IPS-20b (cell line): ENCODE results near the gene UMODL1.

Experiments
- H3K27ac ChIP-seq: one replicate; pipeline ENCODE4 v1.5.1; 2013; ENCODE audit warnings: low read length
- H3K27me3 ChIP-seq: 2 replicates; pipeline ENCODE4 v1.6.1; 2013; ENCODE audit warnings: mild to moderate bottlenecking, low read length, inconsistent platforms; ENCODE audit not compliant: insufficient read depth
- H3K36me3 ChIP-seq: 2 replicates; pipeline ENCODE4 v1.6.1; 2013; ENCODE audit warnings: low read depth, mild to moderate bottlenecking, inconsistent platforms, low read length, moderate library complexity; ENCODE audit not compliant: insufficient read depth
- H3K4me1 ChIP-seq: 2 replicates; pipeline ENCODE4 v1.6.1; 2013; ENCODE audit warnings: mild to moderate bottlenecking, control low read depth, inconsistent platforms, low read length, moderate library complexity; ENCODE audit not compliant: insufficient read depth
- H3K4me3 ChIP-seq: 2 replicates; pipeline ENCODE4 v1.5.1; 2013; ENCODE audit warnings: mild to moderate bottlenecking, low read length, inconsistent platforms
- H3K9ac ChIP-seq: 2 replicates; pipeline ENCODE4 v1.6.1; 2013; ENCODE audit warnings: low read depth, mild to moderate bottlenecking, inconsistent platforms, low read length, moderate library complexity
- H3K9me3 ChIP-seq: 2 replicates; pipeline ENCODE4 v1.6.1; 2013; ENCODE audit warnings: mild to moderate bottlenecking, low read depth, low read length, inconsistent platforms; ENCODE audit not compliant: insufficient read depth

The UMODL1 gene

GRCh38 chr21:42151148-42151947 is 80.2 kb downstream of the UMODL1 start:
- Histone ChIP-seq H3K9ac (no peak overlapping the region), H3K4me1 (no peaks in the 10 kb centered on the region), H3K27ac (no peak overlapping the region), H3K36me3 (no peaks in the 10 kb centered on the region), H3K27me3 (no peaks in the 10 kb centered on the region), H3K9me3 (no peaks in the 10 kb centered on the region), H3K4me3 (no peak overlapping the region)

- Histone ChIP-seq H3K4me1 (no peaks in the 10 kb centered on the region), H3K9me3 (no peaks in the 10 kb centered on the region), H3K27ac (no peak overlapping the region), H3K36me3 (no peaks in the 10 kb centered on the region), H3K4me3 (no peak overlapping the region), H3K9ac (no peak overlapping the region), H3K27me3 (no peaks in the 10 kb centered on the region)
Measured at GRCh38 chr21:42151948-42152220, 80.8 kb downstream of the UMODL1 start.

- Histone ChIP-seq H3K27ac (no peak overlapping the region), H3K4me1 (no peaks in the 10 kb centered on the region), H3K27me3 (no peaks in the 10 kb centered on the region), H3K4me3 (no peak overlapping the region), H3K9ac (no peak overlapping the region), H3K9me3 (no peaks in the 10 kb centered on the region), H3K36me3 (no peaks in the 10 kb centered on the region)
Measured at GRCh38 chr21:42153046-42153686, 82.0 kb downstream of the UMODL1 start.

GRCh38 chr21:42153746-42154145 is 82.6 kb downstream of the UMODL1 start:
- Histone ChIP-seq H3K36me3 (no peaks in the 10 kb centered on the region), H3K4me3 (no peak overlapping the region)

GRCh38 chr21:42154237-42155044 is 83.3 kb downstream of the UMODL1 start:
- H3K4me3 ChIP-seq: no peak overlapping the region
- no peaks in the 10 kb centered on the region for H3K27me3 ChIP-seq
- H3K36me3 ChIP-seq: no peaks in the 10 kb centered on the region
- H3K9ac ChIP-seq: no peak overlapping the region
- H3K4me1 ChIP-seq: no peaks in the 10 kb centered on the region
- no peak overlapping the region for H3K27ac ChIP-seq
- H3K9me3 ChIP-seq: no peaks in the 10 kb centered on the region

More at GRCh38 chr21:42153746-42154145, 82.6 kb downstream of the UMODL1 start:
- H3K27ac ChIP-seq: no peak overlapping the region
- H3K9ac ChIP-seq: no peak overlapping the region
- no peaks in the 10 kb centered on the region for H3K27me3 ChIP-seq
- H3K4me1 ChIP-seq: no peaks in the 10 kb centered on the region
- H3K9me3 ChIP-seq: no peaks in the 10 kb centered on the region

GRCh38 chr21:42155045-42155855 is 84.1 kb downstream of the UMODL1 start:
- Histone ChIP-seq H3K4me3 (no peak overlapping the region), H3K9ac (no peak overlapping the region), H3K27me3 (no peaks in the 10 kb centered on the region), H3K9me3 (no peaks in the 10 kb centered on the region), H3K27ac (no peak overlapping the region), H3K36me3 (no peaks in the 10 kb centered on the region), H3K4me1 (no peaks in the 10 kb centered on the region)

- Histone ChIP-seq H3K9ac (no peak overlapping the region), H3K36me3 (no peaks in the 10 kb centered on the region), H3K9me3 (no peaks in the 10 kb centered on the region), H3K4me3 (no peak overlapping the region), H3K27me3 (no peaks in the 10 kb centered on the region), H3K27ac (no peak overlapping the region), H3K4me1 (no peaks in the 10 kb centered on the region)
Measured at GRCh38 chr21:42156690-42157605, 85.8 kb downstream of the UMODL1 start.

GRCh38 chr21:42157606-42158310 is 86.6 kb downstream of the UMODL1 start:
- no peaks in the 10 kb centered on the region for H3K27me3 ChIP-seq
- no peak overlapping the region for H3K4me3 ChIP-seq
- no peak overlapping the region for H3K27ac ChIP-seq
- H3K36me3 ChIP-seq: no peaks in the 10 kb centered on the region
- no peak overlapping the region for H3K9ac ChIP-seq
- no peaks in the 10 kb centered on the region for H3K9me3 ChIP-seq
- H3K4me1 ChIP-seq: no peaks in the 10 kb centered on the region

GRCh38 chr21:42158846-42159245 is 87.7 kb downstream of the UMODL1 start:
- no peaks in the 10 kb centered on the region for H3K36me3 ChIP-seq
- no peaks in the 10 kb centered on the region for H3K27me3 ChIP-seq
- H3K27ac ChIP-seq: no peak overlapping the region
- no peak overlapping the region for H3K4me3 ChIP-seq
- no peaks in the 10 kb centered on the region for H3K9me3 ChIP-seq
- no peaks in the 10 kb centered on the region for H3K4me1 ChIP-seq
- H3K9ac ChIP-seq: no peak overlapping the region

- Histone ChIP-seq H3K9me3 (no peaks in the 10 kb centered on the region), H3K9ac (no peak overlapping the region), H3K36me3 (no peaks in the 10 kb centered on the region), H3K27ac (no peak overlapping the region), H3K4me3 (no peak overlapping the region), H3K4me1 (no peaks in the 10 kb centered on the region), H3K27me3 (no peaks in the 10 kb centered on the region)
Measured at GRCh38 chr21:42159560-42160110, 88.5 kb downstream of the UMODL1 start.
